Prostate gland (tissue), 2 donors: ENCODE data around the gene EME2. TPM values are rescaled to one million over a fixed set of nuclear protein-coding genes. Genes with fewer than 3 reads are reported as not detected.

Experiments used
- DNase-seq: peaks from one replicate; pipeline ENCODE4 v3.0.0-alpha.2; 2019; ENCODE audit warnings: low spot score
- H3K27ac ChIP-seq, 2 donors: fragments of 200-600 bp; sonication (generic); 2 replicates each; pipeline ENCODE4 v1.5.1; 2017 to 2019
- H3K27me3 ChIP-seq: fragments of 200-600 bp; sonication (generic); replicated peaks from 2 replicates; pipeline ENCODE4 v1.5.1; 2019; ENCODE audit not compliant: insufficient read depth
- H3K36me3 ChIP-seq, 2 donors: fragments of 200-600 bp; sonication (generic); 1 replicate in 1 of 2; 2 replicates in 1 of 2; pipeline versions ENCODE4 v1.5.1 to v1.8.1; 2017 to 2019
- H3K4me1 ChIP-seq: fragments of 200-600 bp; sonication (generic); replicated peaks from 2 replicates; pipeline ENCODE4 v1.5.1; 2019
- H3K4me3 ChIP-seq, 2 donors: fragments of 200-600 bp; sonication (generic); 2 replicates each; pipeline ENCODE4 v1.5.1; 2017 to 2019
- H3K9me3 ChIP-seq: fragments of 200-600 bp; sonication (generic); 2 replicates; pipeline ENCODE4 v1.5.1; 2017
- POLR2A ChIP-seq: fragments of 450-650 bp; IDR thresholded peaks from one replicate; pipeline ENCODE4 v1.6.1; 2016; ENCODE audit warnings: antibody characterized with exemption, mild to moderate bottlenecking
- POLR2AphosphoS5 ChIP-seq: sonication (generic); formaldehyde crosslinking; IDR thresholded peaks from one replicate; pipeline ENCODE4 v1.6.1; 2017; ENCODE audit warnings: antibody characterized with exemption
- WGBS: methylation state at CpG from one replicate; pipeline ENCODE4 v1.1.5; 2018; 5-methylcytosine and 5-hydroxymethylcytosine counted together
- intact Hi-C: fragments of 100-400 bp; cut with DNase I; formaldehyde crosslinking; loops from one replicate; pipeline ENCODE4 v1.14.2; 2022
- total RNA-seq, 2 donors: library from RNA; depleted of rRNA; stranded (reverse); fragments of >200 nt; gene quantifications; one replicate each; pipeline ENCODE4 v1.1.0, GENCODE V29; 2016
- TF ChIP-seq, protein P1 (sequence below), 4 experiments: fragments of 200-600 bp in 2 of 4; fragments of 450-650 bp in 2 of 4; sonication (generic) in 2 of 4; IDR thresholded peaks; 1 replicate in 3 of 4; 2 replicates in 1 of 4; pipeline ENCODE4 v1.5.1; 2016 to 2019; ENCODE audit warnings: antibody characterized with exemption in 4 of 4, mild to moderate bottlenecking in 2 of 4, moderate library complexity in 2 of 4

The EME2 gene
- total RNA-seq, 2 donors from 2014 or later, result 18.3 to 53.9 TPM

DNA sequence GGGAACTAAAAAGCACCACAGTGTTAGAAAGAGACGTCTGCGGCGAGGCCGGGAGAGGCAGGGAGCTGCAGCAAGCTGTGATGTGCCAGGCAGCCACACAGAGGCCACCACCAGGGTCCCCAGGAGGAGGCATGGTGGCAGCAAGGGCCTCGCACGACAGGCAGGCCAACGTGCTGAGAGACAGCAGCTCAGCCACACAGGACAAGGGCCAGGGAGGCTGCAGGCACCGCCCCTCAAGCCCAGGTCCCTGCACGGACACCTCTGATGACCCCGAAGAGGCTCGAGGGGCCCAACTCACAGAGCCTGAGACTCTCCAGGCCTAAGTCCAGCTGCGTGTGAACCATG lies 48.3 kb downstream of the EME2 start:
- DNase-seq, result no peak
- Histone ChIP-seq H3K4me1 (no peaks in the 10 kb centered on the region), H3K27me3 (no peaks in the 10 kb centered on the region), H3K36me3 (peaks cover 3 to 16% of the 10 kb centered on the region in 2 donors), H3K4me3 (no peak overlapping the region), H3K27ac (no peak overlapping the region), H3K9me3 (no peaks in the 10 kb centered on the region)
- WGBS, result 91% methylated on average over 11 of the region's 12 CpGs
- intact Hi-C loops, result no loop called here
- TF ChIP-seq, protein P1, sequence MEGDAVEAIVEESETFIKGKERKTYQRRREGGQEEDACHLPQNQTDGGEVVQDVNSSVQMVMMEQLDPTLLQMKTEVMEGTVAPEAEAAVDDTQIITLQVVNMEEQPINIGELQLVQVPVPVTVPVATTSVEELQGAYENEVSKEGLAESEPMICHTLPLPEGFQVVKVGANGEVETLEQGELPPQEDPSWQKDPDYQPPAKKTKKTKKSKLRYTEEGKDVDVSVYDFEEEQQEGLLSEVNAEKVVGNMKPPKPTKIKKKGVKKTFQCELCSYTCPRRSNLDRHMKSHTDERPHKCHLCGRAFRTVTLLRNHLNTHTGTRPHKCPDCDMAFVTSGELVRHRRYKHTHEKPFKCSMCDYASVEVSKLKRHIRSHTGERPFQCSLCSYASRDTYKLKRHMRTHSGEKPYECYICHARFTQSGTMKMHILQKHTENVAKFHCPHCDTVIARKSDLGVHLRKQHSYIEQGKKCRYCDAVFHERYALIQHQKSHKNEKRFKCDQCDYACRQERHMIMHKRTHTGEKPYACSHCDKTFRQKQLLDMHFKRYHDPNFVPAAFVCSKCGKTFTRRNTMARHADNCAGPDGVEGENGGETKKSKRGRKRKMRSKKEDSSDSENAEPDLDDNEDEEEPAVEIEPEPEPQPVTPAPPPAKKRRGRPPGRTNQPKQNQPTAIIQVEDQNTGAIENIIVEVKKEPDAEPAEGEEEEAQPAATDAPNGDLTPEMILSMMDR (IDR thresholded peaks at IDR 0.05), result no peak
- no peak for TF ChIP-seq POLR2AphosphoS5
- TF ChIP-seq POLR2A, result no peak

DNA sequence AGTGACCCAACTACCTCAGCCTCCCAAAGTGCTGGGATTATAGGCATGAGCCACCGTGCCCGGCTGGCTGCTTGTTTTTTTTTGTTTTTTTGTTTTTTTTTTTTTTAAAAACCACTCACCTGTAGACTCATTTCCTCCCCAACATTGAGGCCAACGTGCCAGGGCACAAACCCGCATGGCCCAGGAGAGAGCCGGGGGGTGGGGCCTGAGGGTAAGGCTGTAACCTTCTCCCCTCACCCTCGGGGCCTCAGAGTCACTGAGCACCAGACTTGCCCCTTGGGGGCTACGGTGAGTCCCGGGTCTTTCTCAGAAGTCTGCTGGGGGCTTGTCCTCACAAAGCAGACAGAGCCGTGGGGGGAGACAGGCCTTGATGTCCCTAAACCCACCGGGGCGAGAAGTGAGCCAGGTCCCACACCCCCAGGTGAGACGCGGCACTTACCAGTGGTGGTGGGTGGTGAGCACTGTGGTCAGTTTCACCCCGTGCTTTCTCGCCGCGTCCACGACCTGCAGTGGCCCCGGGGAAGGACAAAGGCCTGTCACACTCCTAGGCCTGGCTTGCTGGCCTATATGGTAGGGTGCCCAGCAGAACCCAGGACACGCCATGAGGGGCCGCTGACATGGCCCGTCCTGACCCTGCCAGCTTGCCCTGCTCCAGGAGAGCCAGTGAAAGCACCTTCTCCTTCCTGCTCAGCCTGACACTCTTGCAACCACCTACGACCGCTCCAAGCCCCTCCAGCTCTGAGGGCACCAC lies 49.4 kb downstream of the EME2 start:
- DNase-seq, result no peak
- no peak overlapping the region for H3K4me3 ChIP-seq
- WGBS, result 89% methylated on average over 24 of the region's 24 CpGs
- H3K9me3 ChIP-seq, result no peaks in the 10 kb centered on the region
- H3K27ac ChIP-seq, result no peak overlapping the region
- no peaks in the 10 kb centered on the region for H3K4me1 ChIP-seq
- H3K27me3 ChIP-seq, result no peaks in the 10 kb centered on the region
- intact Hi-C loops, result no loop called here
- TF ChIP-seq POLR2A (no peak), POLR2AphosphoS5 (no peak)
- TF ChIP-seq, protein P1 (IDR thresholded peaks at IDR 0.05), result no peak
- peaks cover 3 to 7% of the 10 kb centered on the region in 2 donors for H3K36me3 ChIP-seq

DNA sequence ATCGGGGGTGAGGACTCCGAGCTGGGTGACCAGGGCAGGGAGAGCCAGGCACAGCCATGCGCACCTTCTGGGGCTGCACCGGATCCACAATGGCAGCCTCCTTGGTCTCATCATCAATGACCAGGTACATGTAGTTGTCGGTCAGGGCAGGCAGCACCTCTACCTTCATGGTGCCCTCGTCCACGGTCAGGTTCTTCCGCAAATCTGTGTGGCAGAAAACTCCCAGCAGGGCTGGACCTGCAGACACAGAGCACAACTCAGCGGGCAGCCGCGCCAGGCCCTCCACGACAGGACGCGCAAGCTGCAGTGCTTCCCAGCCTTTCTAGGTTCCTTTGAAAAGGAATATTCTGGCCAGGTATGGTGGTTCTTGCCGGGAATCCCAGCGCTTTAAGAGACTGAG lies 50.2 kb downstream of the EME2 start:
- no peaks in the 10 kb centered on the region for H3K9me3 ChIP-seq
- no peak for TF ChIP-seq POLR2AphosphoS5
- TF ChIP-seq, protein P1 (IDR thresholded peaks at IDR 0.05), result no peak
- TF ChIP-seq POLR2A, result no peak
- H3K4me1 ChIP-seq, result no peaks in the 10 kb centered on the region
- H3K4me3 ChIP-seq, result no peak overlapping the region
- DNase-seq, result no peak
- intact Hi-C loops, result no loop called here
- 90% methylated on average over 16 of the region's 16 CpGs for WGBS
- H3K27ac ChIP-seq, result no peak overlapping the region
- no peaks in the 10 kb centered on the region for H3K27me3 ChIP-seq
- H3K36me3 ChIP-seq, result peaks cover 3 to 5% of the 10 kb centered on the region in 2 donors

DNA sequence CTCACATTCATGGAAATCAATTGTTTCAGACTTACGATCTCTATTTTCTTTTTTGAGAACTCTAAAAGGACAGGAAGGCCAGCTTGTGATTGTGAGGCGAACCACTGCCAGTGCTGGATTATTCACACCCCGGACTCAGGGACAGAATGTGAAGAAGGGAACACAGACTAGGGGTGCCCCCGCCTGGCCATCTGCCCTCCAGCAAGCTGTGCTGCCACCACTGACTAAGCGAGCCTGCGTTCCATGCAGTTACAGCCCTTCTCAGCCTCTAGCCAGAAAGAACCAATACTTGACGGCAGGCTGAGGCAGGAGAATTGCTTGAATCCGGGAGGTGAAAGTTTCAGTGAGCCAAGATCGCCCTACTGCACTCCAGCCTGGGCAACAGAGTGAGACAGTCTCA lies 51.2 kb downstream of the EME2 start:
- H3K27ac ChIP-seq, result no peak overlapping the region
- H3K27me3 ChIP-seq, result no peaks in the 10 kb centered on the region
- intact Hi-C loops, result no loop called here
- TF ChIP-seq POLR2A (no peak), POLR2AphosphoS5 (no peak)
- TF ChIP-seq, protein P1 (IDR thresholded peaks at IDR 0.05), result no peak
- no peaks in the 10 kb centered on the region for H3K9me3 ChIP-seq
- H3K4me1 ChIP-seq, result no peaks in the 10 kb centered on the region
- DNase-seq, result no peak
- 68% methylated on average over 9 of the region's 9 CpGs for WGBS
- no peak overlapping the region for H3K4me3 ChIP-seq
- peaks cover 3 to 5% of the 10 kb centered on the region in 2 donors for H3K36me3 ChIP-seq

DNA sequence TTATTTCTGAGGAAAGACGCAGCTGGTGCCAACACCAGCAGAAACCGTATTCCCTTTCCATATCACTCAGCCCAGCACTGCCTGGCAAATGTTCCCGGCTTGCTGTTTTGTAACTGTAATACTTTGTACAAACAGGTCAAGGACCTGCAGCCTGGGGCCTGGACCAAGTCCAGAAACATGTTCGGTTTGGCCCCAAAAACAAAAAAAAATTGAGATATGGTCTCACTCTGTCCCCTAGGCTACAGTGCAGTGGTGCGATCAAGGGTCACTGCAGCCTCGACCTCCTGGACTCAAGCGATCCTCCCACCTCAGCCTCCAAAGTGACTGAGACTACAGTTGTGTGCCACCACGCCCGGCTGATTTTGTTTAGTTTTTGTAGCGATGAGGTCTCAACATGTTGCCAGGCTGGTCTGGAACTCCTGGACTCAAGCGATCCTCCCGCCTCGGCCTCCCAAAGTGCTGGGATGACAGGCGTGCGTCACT lies 52.8 kb downstream of the EME2 start:
- H3K27me3 ChIP-seq, result no peaks in the 10 kb centered on the region
- peak overlapping the region; percentile 36 to 86 for H3K27ac ChIP-seq
- 68% methylated on average over 15 of the region's 15 CpGs for WGBS
- H3K4me3 ChIP-seq, result peak overlapping the region; percentile 60 to 90
- no peaks in the 10 kb centered on the region for H3K4me1 ChIP-seq
- TF ChIP-seq, protein P1 (IDR thresholded peaks at IDR 0.05), result no peak
- TF ChIP-seq POLR2AphosphoS5 (no peak), POLR2A (no peak)
- no peak for DNase-seq
- intact Hi-C loops, result no loop called here
- H3K9me3 ChIP-seq, result no peaks in the 10 kb centered on the region
- H3K36me3 ChIP-seq, result peaks cover 0 to 5% of the 10 kb centered on the region in 2 donors
